H7 (cell line): Measurements from ENCODE around the gene ORAI3. TPM values are rescaled to one million over a fixed set of nuclear protein-coding genes. Genes with fewer than 3 reads are reported as not detected.

Experiments used
- DNase-seq: peaks from one replicate; pipeline ENCODE4 v3.0.0; 2012
- H3K27me3 ChIP-seq: 2 replicates; pipeline ENCODE4 v1.6.0; 2011; ENCODE audit warnings: mild to moderate bottlenecking, low read length; ENCODE audit not compliant: control insufficient read depth, insufficient read depth
- H3K36me3 ChIP-seq: replicated peaks from 2 replicates; pipeline ENCODE4 v1.5.1; 2011; ENCODE audit warnings: low read length; ENCODE audit not compliant: control insufficient read depth, insufficient read depth
- H3K4me3 ChIP-seq: 2 replicates; pipeline ENCODE4 v1.5.1; 2011; ENCODE audit warnings: low read depth, mild to moderate bottlenecking, control low read depth, low read length, moderate library complexity; ENCODE audit not compliant: insufficient read depth
- total RNA-seq: library from RNA; depleted of rRNA; stranded (reverse); fragments of >200 nt; shearing (Covaris generic); gene quantifications from 2 replicates; pipeline ENCODE4 v1.2.3, GENCODE V29; 2014; rRNA removed

Gene ORAI3
- total RNA-seq: 15.3 and 18.4 TPM in 2 replicates

DNA sequence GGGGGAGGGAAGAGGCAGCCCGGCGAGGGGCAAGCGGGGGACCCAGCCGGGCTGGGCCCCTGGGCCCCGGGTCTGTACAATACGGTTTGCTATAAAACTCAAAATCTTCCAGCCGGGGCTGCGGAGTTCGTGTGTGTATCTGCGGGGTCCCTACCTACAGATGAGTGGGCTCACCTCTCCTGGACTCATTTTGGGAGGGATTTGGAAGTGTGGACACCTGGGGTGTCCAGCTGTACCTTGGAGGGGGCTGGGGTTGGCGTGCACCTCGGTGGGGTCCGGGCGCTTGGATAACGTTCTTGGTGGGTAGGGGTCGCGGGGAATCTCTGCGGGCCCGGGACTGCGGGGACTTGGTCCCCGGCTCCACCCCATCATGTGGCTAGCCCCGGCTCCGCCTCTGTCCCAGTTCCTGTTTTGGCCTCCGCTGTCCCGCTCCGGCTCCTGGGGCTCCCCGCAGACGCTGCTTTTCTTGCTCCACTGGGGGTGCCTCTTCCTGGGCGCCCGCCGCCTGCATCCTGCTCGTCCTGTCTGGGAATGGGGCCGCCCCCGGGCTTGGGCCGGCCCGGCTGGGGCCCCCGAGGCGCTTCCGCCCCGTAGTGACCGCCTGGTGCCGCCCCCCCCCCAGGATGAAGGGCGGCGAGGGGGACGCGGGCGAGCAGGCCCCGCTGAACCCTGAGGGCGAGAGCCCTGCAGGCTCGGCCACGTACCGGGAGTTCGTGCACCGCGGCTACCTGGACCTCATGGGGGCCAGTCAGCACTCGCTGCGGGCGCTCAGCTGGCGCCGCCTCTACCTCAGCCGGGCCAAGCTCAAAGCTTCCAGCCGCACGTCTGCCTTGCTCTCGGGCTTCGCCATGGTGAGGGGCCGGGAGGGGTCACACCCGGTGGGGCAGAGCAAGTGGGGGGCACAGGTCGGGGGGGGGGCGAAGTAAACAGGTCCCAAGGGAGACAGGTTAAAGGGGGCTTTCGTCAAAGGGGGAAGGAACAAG is at the start of gene ORAI3:
TSS of gene ORAI3 (plus strand) at position 402 of the 983 bp plus-strand sequence. CDS start at position 624, 222 bp downstream.
- DNase-seq: peak; percentile 86
- H3K27me3 ChIP-seq: no peaks in the 10 kb centered on the region
- H3K4me3 ChIP-seq: peak within 1 kb of the TSS; percentile 79
- H3K36me3 ChIP-seq: peaks cover 6% of the 10 kb centered on the region

DNA sequence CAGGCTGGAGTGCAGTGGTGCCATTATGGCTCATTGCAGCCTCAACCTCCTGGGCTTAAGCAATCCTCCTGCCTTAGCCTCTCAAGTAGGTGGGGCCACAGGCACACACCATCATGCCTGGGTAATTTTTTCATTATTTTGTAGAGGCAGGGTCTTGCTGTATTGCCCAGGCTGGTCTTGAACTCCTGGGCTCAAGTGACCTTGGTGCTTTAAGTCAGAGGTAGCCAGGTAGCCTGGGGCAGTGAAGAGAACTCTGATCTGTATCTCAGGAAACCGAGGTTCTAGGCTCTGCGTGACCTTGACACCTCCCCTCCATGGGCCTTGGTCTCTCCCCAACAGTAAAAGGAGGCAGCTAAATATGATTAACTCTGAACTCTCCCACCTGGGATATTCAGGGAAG is 49.1 kb upstream of the ORAI3 start:
- peak; percentile 6 for DNase-seq
- H3K36me3 ChIP-seq: no peaks in the 10 kb centered on the region

DNA sequence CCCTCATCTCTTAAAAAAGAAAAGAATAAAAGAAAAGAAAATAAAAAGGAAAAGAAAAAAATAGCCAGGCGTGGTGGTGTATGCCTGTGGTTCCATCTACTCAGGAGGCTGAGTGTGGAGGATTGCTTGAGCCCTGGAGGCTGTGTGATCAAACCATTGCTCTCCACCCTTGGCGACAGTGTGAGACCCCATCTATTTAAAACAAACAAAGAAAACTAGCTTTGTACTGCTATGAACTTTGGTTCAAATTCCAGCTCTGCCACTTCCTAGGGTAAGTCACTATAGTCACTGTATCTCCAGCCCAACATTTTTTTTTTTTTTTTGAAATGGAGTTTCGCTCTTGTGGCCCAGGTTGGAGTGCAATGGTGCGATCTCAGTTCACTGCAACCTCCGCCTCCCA is 48.3 kb upstream of the ORAI3 start:
- DNase-seq: no peak

More for the DNA sequence above, 49.1 kb upstream of the ORAI3 start:
- H3K27me3 ChIP-seq: no peaks in the 10 kb centered on the region; the same call in none of the 2 replicates
- H3K4me3 ChIP-seq: no peak overlapping the region

DNA sequence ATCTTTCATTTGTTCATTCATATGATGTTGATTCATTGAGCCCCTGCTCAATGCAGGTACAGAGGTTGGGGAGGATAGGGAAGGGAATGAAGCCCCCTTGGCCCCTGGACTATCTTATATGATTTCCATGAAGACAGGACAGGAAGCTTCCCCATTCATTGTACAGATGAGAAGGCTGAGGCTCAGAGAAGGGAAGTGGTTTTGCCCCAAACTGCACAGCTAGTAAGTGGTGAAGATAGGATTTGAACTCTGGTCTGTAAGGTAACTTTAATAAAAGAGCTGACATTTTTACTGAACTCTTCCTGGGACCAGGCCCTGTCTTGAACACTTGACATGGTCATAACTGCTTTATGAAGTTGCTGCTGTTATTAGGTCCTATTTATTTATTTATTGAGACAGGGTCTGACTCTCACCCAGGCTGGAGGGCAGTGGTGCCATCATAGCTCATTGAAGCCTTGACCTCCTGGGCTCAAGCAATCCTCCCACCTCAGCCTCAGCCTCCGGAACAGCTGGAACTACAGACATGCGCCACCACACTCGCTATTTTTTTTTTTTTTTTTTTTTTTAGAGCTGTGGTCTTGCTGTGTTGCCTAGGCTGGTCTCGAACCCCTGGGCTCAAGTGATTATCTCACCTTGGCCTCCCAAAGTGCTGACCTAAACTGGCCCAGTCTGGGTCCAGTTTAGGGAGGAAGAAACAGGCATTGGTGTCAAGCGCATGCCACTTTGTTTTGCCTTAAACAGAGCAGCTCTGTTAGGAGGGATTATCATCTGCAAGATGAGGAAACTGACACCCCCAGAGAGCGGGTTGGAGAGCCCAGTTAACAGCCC is 47.5 kb upstream of the ORAI3 start:
- no peaks in the 10 kb centered on the region for H3K36me3 ChIP-seq
- peak overlapping the region; percentile 38 for H3K4me3 ChIP-seq
- H3K27me3 ChIP-seq: no peaks in the 10 kb centered on the region; the same call in 1 of the 2 replicates
- peak; percentile 7 for DNase-seq

More for the DNA sequence above, 48.3 kb upstream of the ORAI3 start:
- H3K4me3 ChIP-seq: no peak overlapping the region
- no peaks in the 10 kb centered on the region; the same call in 1 of the 2 replicates for H3K27me3 ChIP-seq
- H3K36me3 ChIP-seq: no peaks in the 10 kb centered on the region

DNA sequence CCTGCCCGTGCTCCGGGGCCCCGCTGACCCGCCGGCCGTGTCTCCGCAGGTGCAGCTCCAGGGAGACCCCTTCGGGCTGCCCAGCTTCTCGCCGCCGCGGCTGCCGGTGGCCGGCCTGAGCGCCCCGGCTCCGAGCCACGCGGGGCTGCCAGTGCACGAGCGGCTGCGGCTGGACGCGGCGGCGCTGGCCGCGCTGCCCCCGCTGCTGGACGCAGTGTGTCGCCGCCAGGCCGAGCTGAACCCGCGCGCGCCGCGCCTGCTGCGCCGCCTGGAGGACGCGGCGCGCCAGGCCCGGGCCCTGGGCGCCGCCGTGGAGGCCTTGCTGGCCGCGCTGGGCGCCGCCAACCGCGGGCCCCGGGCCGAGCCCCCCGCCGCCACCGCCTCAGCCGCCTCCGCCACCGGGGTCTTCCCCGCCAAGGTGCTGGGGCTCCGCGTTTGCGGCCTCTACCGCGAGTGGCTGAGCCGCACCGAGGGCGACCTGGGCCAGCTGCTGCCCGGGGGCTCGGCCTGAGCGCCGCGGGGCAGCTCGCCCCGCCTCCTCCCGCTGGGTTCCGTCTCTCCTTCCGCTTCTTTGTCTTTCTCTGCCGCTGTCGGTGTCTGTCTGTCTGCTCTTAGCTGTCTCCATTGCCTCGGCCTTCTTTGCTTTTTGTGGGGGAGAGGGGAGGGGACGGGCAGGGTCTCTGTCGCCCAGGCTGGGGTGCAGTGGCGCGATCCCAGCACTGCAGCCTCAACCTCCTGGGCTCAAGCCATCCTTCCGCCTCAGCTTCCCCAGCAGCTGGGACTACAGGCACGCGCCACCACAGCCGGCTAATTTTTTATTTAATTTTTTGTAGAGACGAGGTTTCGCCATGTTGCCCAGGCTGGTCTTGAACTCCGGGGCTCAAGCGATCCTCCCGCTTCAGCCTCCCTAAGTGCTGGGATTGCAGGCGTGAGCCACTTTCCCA is 46.6 kb upstream of the ORAI3 start:
- Histone ChIP-seq H3K27me3 (no peaks in the 10 kb centered on the region; the same call in 1 of the 2 replicates), H3K36me3 (no peaks in the 10 kb centered on the region), H3K4me3 (peak overlapping the region; percentile 44)
- peak; percentile 96 for DNase-seq

DNA sequence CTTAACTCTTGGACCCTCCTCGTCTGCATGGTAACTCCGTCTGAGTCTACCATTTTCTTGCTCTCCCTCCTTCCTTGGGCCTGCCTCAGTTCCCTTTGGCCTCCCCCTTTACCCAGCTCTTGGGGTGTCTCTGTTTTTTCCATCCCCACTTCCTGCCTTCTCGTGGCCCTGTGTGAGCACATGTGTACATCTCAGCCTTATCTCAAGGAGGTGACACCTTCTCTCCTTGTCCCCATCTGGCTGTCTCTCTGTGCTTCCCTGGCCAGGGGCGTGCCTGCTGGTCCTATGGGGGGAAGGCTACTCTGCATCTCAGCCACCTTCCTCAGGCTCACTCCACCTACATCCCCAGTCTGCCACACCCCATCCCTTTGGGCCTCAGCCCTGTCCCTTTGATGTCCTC is 45.9 kb upstream of the ORAI3 start:
- no peaks in the 10 kb centered on the region; the same call in 1 of the 2 replicates for H3K27me3 ChIP-seq
- no peak overlapping the region for H3K4me3 ChIP-seq
- peak; percentile 60 for DNase-seq
- H3K36me3 ChIP-seq: no peaks in the 10 kb centered on the region

DNA sequence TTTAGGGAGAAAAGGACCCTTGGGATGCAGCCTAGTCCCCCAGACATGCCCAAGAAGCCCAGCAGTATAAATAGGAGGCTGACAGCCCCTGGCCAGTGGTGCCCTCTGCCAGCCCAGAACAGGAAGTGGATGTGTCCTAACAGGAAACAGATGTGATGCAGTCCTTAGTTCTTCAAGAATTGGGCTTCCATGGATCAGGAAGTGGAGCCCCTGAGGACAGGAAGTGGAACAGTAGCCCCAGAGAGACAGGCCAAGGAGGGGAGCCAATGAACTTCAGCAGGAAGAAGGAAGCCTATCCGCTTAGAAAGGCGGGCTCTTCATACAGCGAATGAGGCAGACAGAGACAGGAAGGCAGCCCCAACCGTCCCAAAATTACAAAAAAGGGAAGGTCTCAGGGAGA is 45.3 kb upstream of the ORAI3 start:
- Histone ChIP-seq H3K4me3 (no peak overlapping the region), H3K27me3 (no peaks in the 10 kb centered on the region; the same call in 1 of the 2 replicates), H3K36me3 (no peaks in the 10 kb centered on the region)
- peak; percentile 37 for DNase-seq

DNA sequence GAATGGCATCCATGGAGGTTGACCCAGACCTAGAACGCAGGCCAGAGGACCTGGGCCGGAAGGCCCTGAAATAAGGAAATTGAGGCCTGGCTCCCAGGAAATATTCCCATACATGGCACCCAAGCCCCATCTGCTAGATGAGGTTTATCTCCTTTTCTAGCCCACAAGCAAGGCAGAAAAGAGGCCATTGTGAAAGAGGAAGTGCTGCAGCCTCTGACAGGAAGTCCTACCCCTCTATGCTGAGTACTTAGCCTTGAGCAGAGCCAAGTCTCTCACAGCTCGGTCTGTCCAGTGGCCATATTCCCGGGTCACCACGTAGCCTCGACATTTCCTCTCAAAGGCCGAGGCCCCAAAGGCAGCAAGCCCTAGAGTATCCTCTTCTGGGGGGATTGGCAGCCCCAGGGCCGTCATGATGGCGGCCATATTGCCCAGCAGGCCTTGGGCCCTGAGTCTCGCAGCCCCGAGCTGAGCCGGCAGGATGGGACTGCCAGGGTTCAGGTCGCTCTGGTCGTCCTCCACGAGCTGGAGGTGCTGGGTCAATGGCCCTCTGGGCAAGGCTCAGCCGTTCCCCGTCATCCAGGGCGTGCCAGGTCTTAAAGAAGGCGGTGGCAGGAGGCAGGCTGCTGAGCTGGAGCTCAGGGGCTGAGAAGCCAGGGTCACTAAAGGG is 44.6 kb upstream of the ORAI3 start:
- DNase-seq: peak; percentile 26
- H3K27me3 ChIP-seq: no peaks in the 10 kb centered on the region; the same call in 1 of the 2 replicates
- H3K4me3 ChIP-seq: no peak overlapping the region
- no peaks in the 10 kb centered on the region for H3K36me3 ChIP-seq

DNA sequence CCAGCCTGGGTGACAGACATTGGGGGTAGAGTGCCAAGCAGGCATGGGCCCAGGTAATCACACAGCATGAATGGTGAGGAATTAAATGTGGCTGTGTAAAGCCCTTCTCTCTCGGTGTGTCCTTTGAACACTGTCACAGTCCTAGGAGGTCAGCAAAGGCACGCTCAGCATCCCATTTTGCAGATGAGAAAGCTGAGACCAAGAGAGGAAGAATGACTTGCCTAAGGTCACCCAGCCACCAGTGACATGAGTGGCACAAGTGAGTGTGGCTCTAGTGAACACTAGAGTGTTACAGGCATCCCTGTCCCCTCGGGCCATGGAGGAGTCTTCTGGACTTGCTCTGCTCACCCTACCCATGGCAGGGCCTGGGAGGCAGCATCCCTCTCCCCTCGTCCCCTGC is 41.8 kb upstream of the ORAI3 start:
- no peaks in the 10 kb centered on the region; the same call in 1 of the 2 replicates for H3K27me3 ChIP-seq
- no peak overlapping the region for H3K4me3 ChIP-seq
- DNase-seq: no peak
- no peaks in the 10 kb centered on the region for H3K36me3 ChIP-seq

DNA sequence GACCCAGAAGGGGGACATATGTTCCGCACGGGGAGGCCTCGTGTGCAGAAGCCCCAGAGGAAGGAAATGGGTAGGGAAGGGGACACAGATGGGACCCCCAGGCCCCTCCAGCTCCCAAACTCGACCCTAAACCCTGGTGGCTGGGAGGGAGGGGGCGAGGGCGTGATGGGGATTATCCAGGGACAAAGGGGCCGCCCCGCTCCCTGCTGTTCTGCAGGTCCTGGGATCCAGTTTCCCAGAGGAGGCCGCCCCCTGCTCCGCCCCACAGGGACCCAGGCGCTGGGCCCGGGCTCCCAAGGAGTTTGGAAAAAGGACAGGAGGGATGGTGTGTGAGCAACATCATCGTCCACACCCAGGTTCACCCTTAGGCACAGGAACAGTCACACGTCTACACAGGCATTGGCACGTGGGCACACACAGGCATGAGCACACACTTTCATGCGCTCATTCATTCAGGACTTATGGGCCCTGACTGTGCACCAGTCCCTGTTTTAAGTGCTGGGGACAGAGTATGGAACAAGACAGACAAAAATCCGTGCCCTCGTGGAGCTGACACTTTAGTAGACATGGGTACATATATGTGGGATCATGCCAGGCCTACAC is 38.3 kb upstream of the ORAI3 start:
- Histone ChIP-seq H3K27me3 (no peaks in the 10 kb centered on the region; the same call in 1 of the 2 replicates), H3K4me3 (no peak overlapping the region), H3K36me3 (no peaks in the 10 kb centered on the region)
- peak; percentile 87 for DNase-seq

DNA sequence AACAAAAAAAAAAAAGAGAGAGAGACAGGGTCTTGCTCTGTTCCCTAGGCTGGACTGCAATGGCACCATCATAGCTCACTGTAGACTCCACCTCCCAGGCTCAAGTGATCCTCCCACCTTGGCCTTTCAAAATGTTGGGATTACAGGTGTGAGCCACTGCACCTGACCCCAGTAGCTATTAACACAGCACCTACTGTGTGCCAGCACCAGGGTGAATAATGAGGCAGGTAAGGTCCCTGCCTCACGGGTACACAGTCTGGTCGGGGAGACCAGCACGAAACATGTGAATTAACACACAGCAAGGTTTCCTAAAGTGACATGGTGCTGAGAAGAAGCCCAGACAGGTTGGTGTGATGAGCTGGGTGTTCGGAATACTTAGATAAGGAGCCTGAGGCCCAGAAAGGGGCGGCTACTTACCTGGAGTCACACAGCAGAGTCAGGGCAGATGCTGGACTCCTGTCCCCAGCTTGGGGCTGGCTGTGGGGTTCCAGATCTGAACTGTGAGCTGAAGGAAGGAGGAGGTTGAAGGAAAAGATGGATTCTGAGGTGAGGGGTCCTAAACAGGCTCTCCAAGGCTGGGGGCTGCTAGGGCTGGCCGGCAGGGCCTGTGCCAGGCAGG is 36.0 kb upstream of the ORAI3 start:
- peak; percentile 23 for DNase-seq
- H3K4me3 ChIP-seq: no peak overlapping the region

DNA sequence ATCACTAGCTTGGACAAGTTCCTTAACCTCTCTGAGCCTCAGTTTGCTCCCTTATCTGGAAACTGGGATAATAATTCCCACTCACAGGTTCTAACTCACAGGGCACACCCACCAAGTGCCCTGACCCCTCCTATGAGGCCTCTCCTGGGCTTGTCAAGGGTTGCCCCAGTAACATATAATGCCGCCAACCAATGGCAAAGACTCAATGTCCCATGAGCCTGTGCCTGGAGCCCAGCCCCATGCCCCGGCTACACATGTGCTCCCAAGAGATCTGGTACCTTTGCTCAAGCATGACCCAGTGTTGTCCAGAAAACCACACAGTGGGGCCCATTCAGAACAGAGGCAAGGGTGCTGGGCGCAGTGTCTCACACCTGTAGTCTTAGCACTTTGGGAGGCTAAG is 34.0 kb upstream of the ORAI3 start:
- H3K27me3 ChIP-seq: no peaks in the 10 kb centered on the region; the same call in 1 of the 2 replicates
- H3K4me3 ChIP-seq: no peak overlapping the region
- DNase-seq: no peak
- no peaks in the 10 kb centered on the region for H3K36me3 ChIP-seq

More for the DNA sequence above, 36.0 kb upstream of the ORAI3 start:
- Histone ChIP-seq H3K27me3 (no peaks in the 10 kb centered on the region; the same call in 1 of the 2 replicates), H3K36me3 (no peaks in the 10 kb centered on the region)
